Choroid plexus epithelial cell (primary cell): ENCODE measurements around the gene MT3.

ENCODE experiments used
- DNase-seq: peaks from one replicate; pipeline ENCODE4 v3.0.0-alpha.2; 2010; ENCODE audit warnings: low read depth
- H3K4me3 ChIP-seq: 2 replicates; pipeline ENCODE4 v1.5.1; 2011; ENCODE audit warnings: low read depth, mild to moderate bottlenecking, control low read depth, low read length, moderate library complexity
- CTCF ChIP-seq: conservative IDR thresholded peaks from 2 replicates; pipeline ENCODE4 v1.5.1; 2011; ENCODE audit warnings: low read depth, mild to moderate bottlenecking, control low read depth, inconsistent platforms, low read length, moderate library complexity

MT3 gene

DNA sequence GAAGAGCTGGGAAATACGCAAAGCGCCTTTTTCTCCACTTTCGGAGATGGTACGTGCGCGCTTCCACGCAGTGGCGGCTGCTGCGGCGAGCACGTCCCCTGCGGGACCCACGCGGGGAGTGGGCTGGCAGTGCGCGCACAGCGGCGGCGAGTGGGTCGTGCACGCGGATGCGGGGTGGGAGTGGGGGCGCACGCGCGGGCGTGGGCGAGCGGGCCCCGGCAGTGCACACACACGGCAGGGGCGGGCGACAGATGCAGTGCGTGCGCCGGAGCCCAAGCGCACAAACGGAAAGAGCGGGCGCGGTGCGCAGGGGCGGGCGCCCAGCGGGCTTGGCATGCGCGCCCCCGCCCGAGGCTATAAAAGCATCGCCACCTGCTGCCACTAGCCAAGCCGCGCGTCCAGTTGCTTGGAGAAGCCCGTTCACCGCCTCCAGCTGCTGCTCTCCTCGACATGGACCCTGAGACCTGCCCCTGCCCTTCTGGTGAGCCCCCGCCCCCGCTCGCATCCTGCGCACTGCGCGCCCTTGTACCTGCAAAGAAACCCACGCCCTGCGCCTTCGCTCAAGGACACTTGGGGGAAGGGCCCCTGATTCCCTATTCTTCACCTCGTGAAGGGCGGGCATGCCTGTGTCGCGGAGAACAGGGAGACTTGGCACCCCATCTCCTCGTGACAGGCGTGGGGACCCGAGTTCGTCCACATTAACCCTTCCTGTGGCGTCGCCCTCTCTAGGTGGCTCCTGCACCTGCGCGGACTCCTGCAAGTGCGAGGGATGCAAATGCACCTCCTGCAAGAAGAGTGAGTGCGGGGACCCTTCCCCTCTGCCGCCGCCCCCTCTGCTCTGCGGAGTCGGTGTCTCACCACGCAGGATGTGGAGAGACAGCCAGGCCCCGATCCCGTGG is at the start of gene MT3:
MT3 (plus strand) TSS at position 388 of the 899 bp plus-strand sequence; CDS start at position 451, 63 bp downstream.
- DNase-seq = no peak
- TF ChIP-seq CTCF = no peak
- H3K4me3 ChIP-seq = peak within 1 kb of the TSS; percentile 42

DNA sequence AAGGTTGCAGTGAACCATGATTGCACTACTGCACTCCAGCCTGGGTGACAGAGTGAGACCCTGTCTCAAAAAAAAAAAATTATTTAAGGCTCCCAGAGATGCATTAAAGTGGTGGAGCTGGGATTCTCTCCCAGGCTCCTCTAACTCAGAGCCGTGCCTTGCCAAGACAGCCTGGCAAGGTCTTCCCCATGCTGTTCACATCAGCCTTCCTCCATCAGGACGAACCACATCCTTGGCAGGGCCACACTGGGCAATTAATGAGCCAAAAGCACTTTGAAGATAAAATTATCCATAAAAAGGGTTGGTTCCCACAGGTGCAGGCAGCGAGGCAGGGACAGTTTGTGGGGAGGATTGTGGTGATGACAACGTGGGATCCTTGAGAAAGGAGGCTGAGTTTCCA is 49.7 kb upstream of the MT3 start:
- H3K4me3 ChIP-seq = no peak overlapping the region
- no peak for DNase-seq
- no peak for TF ChIP-seq CTCF

- no peak overlapping the region for H3K4me3 ChIP-seq
- no peak for DNase-seq
- no peak for TF ChIP-seq CTCF
These were observed 47.3 kb upstream of the MT3 start for GRCh38 chr16:56542039-56542438.

- H3K4me3 ChIP-seq = no peak overlapping the region
- no peak for TF ChIP-seq CTCF
- DNase-seq = peak; percentile 77
These were observed 42.0 kb upstream of the MT3 start for GRCh38 chr16:56547120-56547948.

GRCh38 chr16:56547949-56548567 is 41.3 kb upstream of the MT3 start:
- no peak overlapping the region for H3K4me3 ChIP-seq
- DNase-seq = no peak
- TF ChIP-seq CTCF = no peak

DNA sequence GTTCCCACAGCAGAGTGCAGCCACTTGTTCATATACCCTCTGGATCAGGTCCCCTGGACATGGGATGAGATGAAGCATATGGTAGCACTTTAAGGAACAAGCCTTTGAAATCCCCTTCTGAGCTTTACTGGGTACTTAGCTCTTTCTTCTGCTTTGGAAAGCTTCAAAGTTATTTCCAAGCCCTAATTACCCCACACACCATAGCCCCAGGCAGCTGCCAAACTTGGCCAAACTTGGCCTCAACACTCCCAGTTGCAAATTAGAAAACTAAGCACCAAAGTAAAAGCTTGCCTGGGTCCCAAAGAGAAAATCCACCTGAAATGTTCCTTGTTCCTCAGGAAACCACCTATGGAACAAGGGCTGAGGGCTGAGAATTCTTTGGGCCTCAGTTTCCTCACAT is 40.2 kb upstream of the MT3 start:
- no peak for DNase-seq
- H3K4me3 ChIP-seq = no peak overlapping the region
- TF ChIP-seq CTCF = no peak
